Endodermal cell (in vitro differentiated cells): Measurements from ENCODE around the gene KRTAP2-4. TPM values are rescaled to one million over a fixed set of nuclear protein-coding genes. Genes with fewer than 3 reads are reported as not detected.

Experiments
- DNase-seq: peaks from one replicate; pipeline ENCODE4 v3.0.0-alpha.2; 2017
- H3K27ac ChIP-seq: 2 replicates; pipeline ENCODE4 v1.5.1; 2013; ENCODE audit warnings: mild to moderate bottlenecking, low read depth, low read length, moderate library complexity
- H3K27me3 ChIP-seq: 2 replicates; pipeline ENCODE4 v1.6.1; 2013; ENCODE audit warnings: mild to moderate bottlenecking, low read length, moderate library complexity; ENCODE audit not compliant: insufficient read depth, control insufficient read depth, poor library complexity, severe bottlenecking
- H3K36me3 ChIP-seq: 2 replicates; pipeline ENCODE4 v1.7.0; 2013; ENCODE audit warnings: mild to moderate bottlenecking, low read length, moderate library complexity; ENCODE audit not compliant: control insufficient read depth, insufficient read depth
- H3K4me1 ChIP-seq: one replicate; pipeline ENCODE4 v1.7.0; 2013; ENCODE audit warnings: low read length; ENCODE audit not compliant: control insufficient read depth, insufficient read depth
- H3K4me3 ChIP-seq: 2 replicates; pipeline ENCODE4 v1.5.1; 2013; ENCODE audit warnings: mild to moderate bottlenecking, low read length, moderate library complexity
- H3K9ac ChIP-seq: 2 replicates; pipeline ENCODE4 v1.6.1; 2013; ENCODE audit warnings: mild to moderate bottlenecking, low read length, moderate library complexity; ENCODE audit not compliant: poor library complexity, severe bottlenecking; ENCODE audit errors: extremely low read depth
- H3K9me3 ChIP-seq: 2 replicates; pipeline ENCODE4 v1.6.1; 2013; ENCODE audit warnings: mild to moderate bottlenecking, low read length, moderate library complexity; ENCODE audit not compliant: control insufficient read depth
- H3K27ac Mint-ChIP-seq: 2 replicates; pipeline ENCODE4 v1.8.0; 2020; ENCODE audit warnings: mixed read lengths
- H3K27me3 Mint-ChIP-seq: 2 replicates; pipeline ENCODE4 v1.8.0; 2021; ENCODE audit warnings: mild to moderate bottlenecking, mixed read lengths; ENCODE audit not compliant: insufficient read depth
- H3K36me3 Mint-ChIP-seq: 2 replicates; pipeline ENCODE4 v1.8.0; 2020; ENCODE audit warnings: low read depth, mixed read lengths
- H3K4me1 Mint-ChIP-seq: 2 replicates; pipeline ENCODE4 v1.8.0; 2020; ENCODE audit warnings: mixed read lengths
- H3K4me3 Mint-ChIP-seq: 2 replicates; pipeline ENCODE4 v1.8.0; 2020; ENCODE audit warnings: mild to moderate bottlenecking, moderate library complexity, mixed read lengths
- H3K9me3 Mint-ChIP-seq: 2 replicates; pipeline ENCODE4 v1.8.0; 2020; ENCODE audit warnings: mild to moderate bottlenecking, mixed read lengths
- CTCF ChIP-seq: fragments of 200-600 bp; sonication (generic); conservative IDR thresholded peaks from 2 replicates; pipeline ENCODE4 v1.5.0; 2021; ENCODE audit warnings: antibody characterized with exemption, mild to moderate bottlenecking
- WGBS, 2 experiments: methylation state at CpG; one replicate each; pipeline versions ENCODE4 v1.1.5 to v1.1.7; 2013; ENCODE audit warnings: missing lambda C conversion rate in 2 of 2, mixed read lengths in 1 of 2; ENCODE audit not compliant: insufficient coverage in 1 of 2, insufficient read length in 1 of 2; 5-methylcytosine and 5-hydroxymethylcytosine counted together
- total RNA-seq, 2 donors: library from RNA; stranded (reverse); fragmentation: NEBNext Ultra II Directional in 1 of 2; extraction: Animal tissue kit (Norgen Biotek cat#: 25700) in 1 of 2; gene quantifications; 2 replicates in 1 of 2; 3 replicates in 1 of 2; pipeline ENCODE4 v1.2.1, GENCODE V29; 2021

KRTAP2-4 gene
- total RNA-seq, 2 donors from 2014 or later, result not detected

- no peak overlapping the region for H3K4me3 Mint-ChIP-seq
- H3K4me1 Mint-ChIP-seq, result peaks cover 3% of the 10 kb centered on the region
- Histone ChIP-seq H3K27ac (no peak overlapping the region), H3K4me3 (no peak overlapping the region), H3K9ac (no peak overlapping the region), H3K36me3 (no peaks in the 10 kb centered on the region), H3K4me1 (no peaks in the 10 kb centered on the region), H3K27me3 (no peaks in the 10 kb centered on the region), H3K9me3 (no peaks in the 10 kb centered on the region)
- peaks cover 2% of the 10 kb centered on the region for H3K27me3 Mint-ChIP-seq
- no peak overlapping the region for H3K27ac Mint-ChIP-seq
- no peak for TF ChIP-seq CTCF
- no peaks in the 10 kb centered on the region for H3K36me3 Mint-ChIP-seq
- H3K9me3 Mint-ChIP-seq, result no peaks in the 10 kb centered on the region
- no peak for DNase-seq
Observed at GRCh38 chr17:41020336-41020735, 45.3 kb downstream of the KRTAP2-4 start.

GRCh38 chr17:41019415-41019814, 46.3 kb downstream of the KRTAP2-4 start:
- Mint-ChIP-seq H3K27ac (no peak overlapping the region), H3K4me3 (no peak overlapping the region), H3K4me1 (peaks cover 3% of the 10 kb centered on the region), H3K36me3 (no peaks in the 10 kb centered on the region), H3K9me3 (no peaks in the 10 kb centered on the region), H3K27me3 (no peaks in the 10 kb centered on the region)
- no peak overlapping the region for H3K4me3 ChIP-seq
- no peaks in the 10 kb centered on the region for H3K4me1 ChIP-seq
- H3K27ac ChIP-seq, result no peak overlapping the region
- no peak for DNase-seq
- H3K9ac ChIP-seq, result no peak overlapping the region
- H3K9me3 ChIP-seq, result no peaks in the 10 kb centered on the region
- no peaks in the 10 kb centered on the region for H3K27me3 ChIP-seq
- no peaks in the 10 kb centered on the region for H3K36me3 ChIP-seq
- WGBS, 2 experiments, result 92 to 100% methylated on average over 2 to 3 of the region's 3 CpGs
- TF ChIP-seq CTCF, result no peak

GRCh38 chr17:41018541-41018940, 47.1 kb downstream of the KRTAP2-4 start:
- H3K9me3 Mint-ChIP-seq, result no peaks in the 10 kb centered on the region
- no peak for DNase-seq
- Histone ChIP-seq H3K4me1 (no peaks in the 10 kb centered on the region), H3K27ac (no peak overlapping the region), H3K9me3 (no peaks in the 10 kb centered on the region), H3K36me3 (no peaks in the 10 kb centered on the region), H3K9ac (no peak overlapping the region), H3K27me3 (no peaks in the 10 kb centered on the region), H3K4me3 (no peak overlapping the region)
- TF ChIP-seq CTCF, result no peak
- no peak overlapping the region for H3K4me3 Mint-ChIP-seq
- no peak overlapping the region for H3K27ac Mint-ChIP-seq
- H3K27me3 Mint-ChIP-seq, result no peaks in the 10 kb centered on the region
- H3K4me1 Mint-ChIP-seq, result peaks cover 3% of the 10 kb centered on the region
- no peaks in the 10 kb centered on the region for H3K36me3 Mint-ChIP-seq
- 85 to 100% methylated on average over 1 to 3 of the region's 3 CpGs for WGBS, 2 experiments
